ENCODE measurements around the gene ZNF358.

Gene ZNF358

DNA sequence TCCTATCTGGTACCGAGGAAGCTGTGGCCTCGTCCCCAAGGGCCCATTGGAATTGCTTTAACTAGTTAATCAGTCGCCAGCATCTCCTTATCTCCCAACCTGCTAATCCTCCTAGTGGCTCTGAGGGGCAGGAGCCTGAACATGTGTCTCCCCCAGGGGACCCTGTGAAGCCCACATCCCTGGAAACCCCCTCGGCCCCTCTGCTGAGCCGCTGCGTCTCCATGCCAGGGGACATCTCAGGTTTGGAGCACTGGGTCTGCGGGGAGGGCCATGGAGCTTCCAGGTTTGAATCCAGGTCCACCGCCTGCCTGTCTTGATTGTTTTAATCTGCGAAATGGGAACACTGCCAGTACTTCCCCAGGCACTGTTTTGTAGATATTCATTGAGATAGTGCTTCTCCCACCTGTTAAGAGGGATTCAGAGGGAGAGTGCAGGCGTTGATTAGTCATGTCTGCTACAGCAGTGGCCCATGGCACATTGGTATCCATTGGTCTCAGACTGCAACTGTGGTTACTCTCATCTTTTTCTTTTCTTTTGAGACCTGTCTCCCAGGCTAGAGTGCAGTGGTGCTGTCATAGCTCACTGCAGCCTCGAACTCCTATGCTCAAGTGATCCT lies 26.0 kb downstream of the ZNF358 start:
- Histone ChIP-seq H3K27ac (ENCODE audit: low read length) (no peak overlapping the region), H3K79me2 (ENCODE audit: low read length) (no peaks in the 10 kb centered on the region), H3K9me3 (replicated peaks; ENCODE audit: insufficient read depth, low read length) (no peaks in the 10 kb centered on the region), H4K20me1 (ENCODE audit: insufficient read depth, low read length) (no peaks in the 10 kb centered on the region), H3F3A (ENCODE audit: insufficient read depth, low read length) (no peaks in the 10 kb centered on the region), H3K9me2 (replicated peaks; ENCODE audit: insufficient read depth, low read length) (no peaks in the 10 kb centered on the region), H3K36me3 (replicated peaks; ENCODE audit: insufficient read depth, low read length) (no peaks in the 10 kb centered on the region), H3K4me2 (ENCODE audit: low read depth, low read length) (no peak overlapping the region), H3K4me3 (ENCODE audit: low read length) (no peak overlapping the region), H3K4me1 (ENCODE audit: low read length) (no peaks in the 10 kb centered on the region), H3K27me3 (replicated peaks; ENCODE audit: insufficient read depth, low read length) (no peaks in the 10 kb centered on the region), H3K9ac (ENCODE audit: low read length) (no peak overlapping the region), H2AFZ (ENCODE audit: low read length) (no peak overlapping the region)
- DNase-seq = no peak
- TF ChIP-seq EZH2 (optimal IDR thresholded peaks at IDR 0.05; ENCODE audit: low read depth, low read length) = no peak
- no peak for TF ChIP-seq EZH2phosphoT487 (IDR thresholded peaks at IDR 0.05; ENCODE audit: low read length)
- TF ChIP-seq, protein P1, sequence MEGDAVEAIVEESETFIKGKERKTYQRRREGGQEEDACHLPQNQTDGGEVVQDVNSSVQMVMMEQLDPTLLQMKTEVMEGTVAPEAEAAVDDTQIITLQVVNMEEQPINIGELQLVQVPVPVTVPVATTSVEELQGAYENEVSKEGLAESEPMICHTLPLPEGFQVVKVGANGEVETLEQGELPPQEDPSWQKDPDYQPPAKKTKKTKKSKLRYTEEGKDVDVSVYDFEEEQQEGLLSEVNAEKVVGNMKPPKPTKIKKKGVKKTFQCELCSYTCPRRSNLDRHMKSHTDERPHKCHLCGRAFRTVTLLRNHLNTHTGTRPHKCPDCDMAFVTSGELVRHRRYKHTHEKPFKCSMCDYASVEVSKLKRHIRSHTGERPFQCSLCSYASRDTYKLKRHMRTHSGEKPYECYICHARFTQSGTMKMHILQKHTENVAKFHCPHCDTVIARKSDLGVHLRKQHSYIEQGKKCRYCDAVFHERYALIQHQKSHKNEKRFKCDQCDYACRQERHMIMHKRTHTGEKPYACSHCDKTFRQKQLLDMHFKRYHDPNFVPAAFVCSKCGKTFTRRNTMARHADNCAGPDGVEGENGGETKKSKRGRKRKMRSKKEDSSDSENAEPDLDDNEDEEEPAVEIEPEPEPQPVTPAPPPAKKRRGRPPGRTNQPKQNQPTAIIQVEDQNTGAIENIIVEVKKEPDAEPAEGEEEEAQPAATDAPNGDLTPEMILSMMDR (IDR thresholded peaks at IDR 0.05; ENCODE audit: low read length) = no peak

DNA sequence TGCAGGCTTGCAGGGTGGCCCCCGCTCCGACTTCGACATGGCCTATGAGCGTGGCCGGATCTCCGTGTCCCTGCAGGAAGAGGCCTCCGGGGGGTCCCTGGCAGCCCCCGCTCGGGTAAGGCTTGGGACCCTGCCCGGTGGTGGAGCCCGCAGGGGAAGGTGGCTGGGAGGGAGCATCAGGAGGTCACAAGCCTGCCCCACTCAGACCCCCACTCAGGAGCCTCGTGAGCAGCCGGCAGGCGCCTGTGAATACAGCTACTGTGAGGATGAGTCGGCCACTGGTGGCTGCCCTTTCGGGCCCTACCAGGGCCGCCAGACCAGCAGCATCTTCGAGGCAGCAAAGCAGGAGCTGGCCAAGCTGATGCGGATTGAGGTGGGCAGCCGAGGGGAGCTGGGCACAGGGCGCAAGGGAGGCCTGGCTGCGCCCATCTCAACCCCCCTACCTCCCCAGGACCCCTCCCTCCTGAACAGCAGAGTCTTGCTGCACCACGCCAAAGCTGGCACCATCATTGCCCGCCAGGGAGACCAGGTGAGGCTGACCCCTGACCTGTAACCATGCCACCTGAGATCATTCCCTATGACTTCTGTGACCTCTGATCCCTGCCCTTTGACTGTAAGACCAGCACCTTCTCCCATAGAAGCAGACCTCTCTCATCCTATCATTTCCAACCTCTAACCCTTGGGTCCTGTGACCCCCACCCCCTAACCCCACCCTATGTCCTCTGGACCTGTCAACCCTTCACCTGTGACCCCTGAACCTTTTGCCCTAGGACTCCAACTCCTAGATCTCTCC lies 26.8 kb downstream of the ZNF358 start:
- TF ChIP-seq EZH2phosphoT487 (IDR thresholded peaks at IDR 0.05; ENCODE audit: low read length) = no peak
- TF ChIP-seq, protein P1 (IDR thresholded peaks at IDR 0.05; ENCODE audit: low read length) = no peak
- TF ChIP-seq EZH2 (optimal IDR thresholded peaks at IDR 0.05; ENCODE audit: low read depth, low read length) = no peak
- Histone ChIP-seq H3K4me3 (ENCODE audit: low read length) (no peak overlapping the region), H3K4me2 (ENCODE audit: low read depth, low read length) (no peak overlapping the region), H3K9me3 (replicated peaks; ENCODE audit: insufficient read depth, low read length) (no peaks in the 10 kb centered on the region), H2AFZ (ENCODE audit: low read length) (no peak overlapping the region), H3K36me3 (replicated peaks; ENCODE audit: insufficient read depth, low read length) (no peaks in the 10 kb centered on the region), H3K27ac (ENCODE audit: low read length) (no peak overlapping the region), H3K4me1 (ENCODE audit: low read length) (no peaks in the 10 kb centered on the region), H3K9ac (ENCODE audit: low read length) (no peak overlapping the region), H4K20me1 (ENCODE audit: insufficient read depth, low read length) (no peaks in the 10 kb centered on the region), H3K79me2 (ENCODE audit: low read length) (no peaks in the 10 kb centered on the region), H3K27me3 (replicated peaks; ENCODE audit: insufficient read depth, low read length) (no peaks in the 10 kb centered on the region), H3F3A (ENCODE audit: insufficient read depth, low read length) (no peaks in the 10 kb centered on the region), H3K9me2 (replicated peaks; ENCODE audit: insufficient read depth, low read length) (no peaks in the 10 kb centered on the region)
- no peak for DNase-seq

DNA sequence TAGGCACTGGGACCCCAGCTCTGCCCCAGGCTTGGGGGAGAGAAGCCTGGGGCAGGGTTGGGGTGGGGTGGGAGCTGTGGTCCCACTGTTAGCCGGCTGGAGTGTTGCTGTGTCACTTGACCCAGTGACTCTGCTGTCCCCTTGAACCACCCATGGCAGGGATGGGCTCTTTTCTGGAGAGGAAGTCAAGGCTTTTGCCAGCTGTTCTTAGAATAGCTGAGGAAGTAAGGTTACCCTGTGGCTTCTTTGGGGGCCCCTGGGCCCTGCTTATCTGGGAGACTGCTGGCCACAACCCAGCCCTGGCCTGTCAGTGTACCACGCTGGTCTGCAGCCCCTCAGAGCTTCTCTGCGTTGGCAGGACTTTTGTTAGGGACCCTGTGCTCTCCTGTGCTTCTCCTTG lies 28.7 kb downstream of the ZNF358 start:
- H3K36me3 ChIP-seq (replicated peaks; ENCODE audit: insufficient read depth, low read length) = no peaks in the 10 kb centered on the region
- no peaks in the 10 kb centered on the region for H3K27me3 ChIP-seq (replicated peaks; ENCODE audit: insufficient read depth, low read length)
- no peak overlapping the region for H3K4me2 ChIP-seq (ENCODE audit: low read depth, low read length)
- no peaks in the 10 kb centered on the region for H3K4me1 ChIP-seq (ENCODE audit: low read length)
- no peak for DNase-seq
- no peak overlapping the region for H3K4me3 ChIP-seq (ENCODE audit: low read length)
- H3K27ac ChIP-seq (ENCODE audit: low read length) = no peak overlapping the region
- H3K9ac ChIP-seq (ENCODE audit: low read length) = no peak overlapping the region
- H3K79me2 ChIP-seq (ENCODE audit: low read length) = no peaks in the 10 kb centered on the region
- TF ChIP-seq EZH2 (optimal IDR thresholded peaks at IDR 0.05; ENCODE audit: low read depth, low read length) (no peak), EZH2phosphoT487 (IDR thresholded peaks at IDR 0.05; ENCODE audit: low read length) (no peak)
- TF ChIP-seq, protein P1 (IDR thresholded peaks at IDR 0.05; ENCODE audit: low read length) = no peak
- no peaks in the 10 kb centered on the region for H4K20me1 ChIP-seq (ENCODE audit: insufficient read depth, low read length)
- H3F3A ChIP-seq (ENCODE audit: insufficient read depth, low read length) = no peaks in the 10 kb centered on the region
- no peaks in the 10 kb centered on the region for H3K9me2 ChIP-seq (replicated peaks; ENCODE audit: insufficient read depth, low read length)
- no peak overlapping the region for H2AFZ ChIP-seq (ENCODE audit: low read length)
- H3K9me3 ChIP-seq (replicated peaks; ENCODE audit: insufficient read depth, low read length) = no peaks in the 10 kb centered on the region
